ENCODE results near the gene FGFRL1. TPM values are rescaled to one million over a fixed set of nuclear protein-coding genes. Genes with fewer than 3 reads are reported as not detected.
A peak's percentile ranks its signal among the peaks of the same experiment; 100 is the strongest.

The FGFRL1 gene
- total and polyA plus RNA-seq, 2 of the 13 experiments (the other 11 are each of a cell fraction or from before 2014, with no cell fraction given): 19.1 to 30.6 TPM

GRCh38 chr4:1050486-1051213 is 39.2 kb downstream of the FGFRL1 start:
- no peaks in the 10 kb centered on the region for H3K9me3 ChIP-seq (ENCODE audit: low read length)
- H3K9ac ChIP-seq (ENCODE audit: insufficient read depth, low read depth, low read length): no peak overlapping the region
- no peaks in the 10 kb centered on the region for H3K79me2 ChIP-seq (ENCODE audit: insufficient read depth, low read length)
- H3K27ac ChIP-seq (ENCODE audit: extremely low read length, insufficient read depth, low read length): no peak overlapping the region
- no peak for DNase-seq (ENCODE audit: low spot score)
- intact Hi-C loops (cut with micrococcal nuclease; ENCODE audit: unreplicated experiment) (no loop called here), in situ Hi-C loops (cut with HindIII; ENCODE audit: extremely low pct_ligation_motif_present, low pct_unique_long_range_greater_than_20kb) (no loop called here)
- FAIRE-seq: no peak
- H3K4me3 ChIP-seq (replicated peaks in 1 of 3; ENCODE audit: insufficient read depth in 1 of 3, low read depth in 2 of 3, low read length in 3 of 3): no peak overlapping the region
- no peak overlapping the region for H2AFZ ChIP-seq (ENCODE audit: low read length)
- ChIA-PET POLR2A (no interaction called here), CTCF (ENCODE audit: low intra/inter-chr PET ratio, low total read pairs) (no interaction called here)
- 0 out of 2 replicates have a peak, but pooled peaks cover 1% of the 10 kb centered on the region for H3K4me1 ChIP-seq (ENCODE audit: insufficient read depth, low read length)
- H3K36me3 ChIP-seq (replicated peaks in 1 of 2; ENCODE audit: control insufficient read depth in 1 of 2, insufficient read depth in 2 of 2, low read length in 2 of 2): no peaks in the 10 kb centered on the region
- BruUV-seq (replicated peaks): no TSS peak
- H3K27me3 ChIP-seq (ENCODE audit: control insufficient read depth in 1 of 2, insufficient read depth in 2 of 2, low read length in 2 of 2): peaks cover 29 to 75% of the 10 kb centered on the region in 2 experiments
- 58% methylated on average over 27 of the region's 40 CpGs for WGBS (ENCODE audit: low lambda C conversion rate)
- H3K4me2 ChIP-seq (ENCODE audit: low read depth, low read length): no peak overlapping the region
- peaks cover 15% of the 10 kb centered on the region; the same call in 1 of the 2 replicates for H4K20me1 ChIP-seq (ENCODE audit: insufficient read depth, low read length)
- no peak for ATAC-seq
- TF ChIP-seq GABPB1 (CRISPR knock-in tag; IDR thresholded peaks at IDR 0.05) (peak; percentile 74), ZHX1 (CRISPR knock-in tag; IDR thresholded peaks at IDR 0.05; ENCODE audit: low read depth) (no peak), ZNF503 (CRISPR knock-in tag; IDR thresholded peaks at IDR 0.05) (no peak), CEBPG (CRISPR knock-in tag; IDR thresholded peaks at IDR 0.05) (no peak), ZC3H13 (CRISPR knock-in tag; IDR thresholded peaks at IDR 0.05) (no peak), ZNF646 (CRISPR knock-in tag; IDR thresholded peaks at IDR 0.05) (no peak), ZNF468 (CRISPR knock-in tag; IDR thresholded peaks at IDR 0.05) (no peak), RAD51 (IDR thresholded peaks at IDR 0.05; ENCODE audit: borderline replicate concordance) (no peak), THAP7 (CRISPR knock-in tag; IDR thresholded peaks at IDR 0.05) (no peak), RELA (CRISPR knock-in tag; IDR thresholded peaks at IDR 0.05) (no peak), MED8 (CRISPR knock-in tag; IDR thresholded peaks at IDR 0.05; ENCODE audit: insufficient replicate concordance) (no peak)

All from HepG2 (cell line).